H1 (cell line): Measurements from ENCODE around the gene PDIA5. TPM values are rescaled to one million over a fixed set of nuclear protein-coding genes. Genes with fewer than 3 reads are reported as not detected.

Source experiments
- CTCF ChIA-PET: fragments of 300-600 bp; sonication (Branson Sonifier 250); formaldehyde crosslinking; loops from one replicate; lab custom pipeline; 2021; ENCODE audit not compliant: partially characterized antibody; lab: Charles Lee
- POLR2A ChIA-PET: fragments of 300-600 bp; sonication (Branson Sonifier 250); formaldehyde crosslinking; loops from one replicate; lab custom pipeline; 2021; ENCODE audit warnings: inconsistent platforms; ENCODE audit not compliant: partially characterized antibody; lab: Charles Lee
- DNase-seq, 2 experiments: peaks; one replicate each; pipeline versions ENCODE4 v3.0.0 to v3.0.0-alpha.2; 2010 to 2022; ENCODE audit warnings: low spot score in 2 of 2, low read depth in 1 of 2, mixed read lengths in 1 of 2
- FAIRE-seq: peaks from 2 replicates; lab custom pipeline; 2011; peaks lifted over from hg19 to GRCh38; lab: Jason Lieb, UNC
- H2AFZ ChIP-seq: 2 replicates; pipeline ENCODE4 v1.8.1; 2012; ENCODE audit warnings: low read length, inconsistent platforms
- H2AK5ac ChIP-seq: 2 replicates; pipeline ENCODE4 v1.6.1; 2013; ENCODE audit warnings: low read depth, low read length
- H2BK120ac ChIP-seq: replicated peaks from 2 replicates; pipeline ENCODE3; 2013; ENCODE audit warnings: low read depth, low read length, inconsistent platforms
- H2BK12ac ChIP-seq: 2 replicates; pipeline ENCODE4 v1.6.1; 2013; ENCODE audit warnings: low read depth, low read length
- H2BK15ac ChIP-seq: 2 replicates; pipeline ENCODE4 v1.6.1; 2013; ENCODE audit warnings: low read length
- H2BK20ac ChIP-seq: 2 replicates; pipeline ENCODE4 v1.6.1; 2013; ENCODE audit warnings: low read length
- H2BK5ac ChIP-seq: 2 replicates; pipeline ENCODE4 v1.6.1; 2013; ENCODE audit warnings: low read depth, low read length
- H3K14ac ChIP-seq: 2 replicates; pipeline ENCODE4 v1.6.1; 2013; ENCODE audit warnings: inconsistent platforms; ENCODE audit not compliant: insufficient read length
- H3K18ac ChIP-seq: 2 replicates; pipeline ENCODE4 v1.6.1; 2013; ENCODE audit warnings: low read length; ENCODE audit errors: extremely low read depth
- H3K23ac ChIP-seq: 2 replicates; pipeline ENCODE4 v1.6.1; 2013; ENCODE audit warnings: inconsistent platforms; ENCODE audit not compliant: insufficient read length
- H3K23me2 ChIP-seq: 2 replicates; pipeline ENCODE4 v1.6.1; 2013; ENCODE audit warnings: low read depth, low read length
- H3K27ac ChIP-seq: 2 replicates; pipeline ENCODE4 v1.6.1; 2011; ENCODE audit warnings: low read depth, low read length, inconsistent platforms
- H3K27me3 ChIP-seq, 4 experiments: replicated peaks in 1 of 4; 1 replicate in 1 of 4; 2 replicates in 3 of 4; pipeline versions ENCODE4 v1.6.1 to v1.8.1; 2011 to 2013; ENCODE audit warnings: low read length in 3 of 4, mild to moderate bottlenecking in 3 of 4, inconsistent platforms in 2 of 4, mixed read lengths in 2 of 4, moderate library complexity in 1 of 4; ENCODE audit not compliant: control insufficient read depth in 3 of 4, insufficient read depth in 3 of 4; ENCODE audit errors: extremely low read depth in 1 of 4
- H3K36me3 ChIP-seq, 4 experiments: 2 replicates each; pipeline versions ENCODE4 v1.6.1 to v1.8.1; 2011 to 2013; ENCODE audit warnings: mild to moderate bottlenecking in 4 of 4, low read length in 3 of 4, moderate library complexity in 2 of 4, control low read depth in 1 of 4, inconsistent platforms in 1 of 4; ENCODE audit not compliant: insufficient read depth in 4 of 4, control insufficient read depth in 2 of 4
- H3K4ac ChIP-seq: replicated peaks from 2 replicates; pipeline ENCODE3; 2013; ENCODE audit warnings: low read length, low read depth, mixed read lengths, inconsistent platforms; ENCODE audit not compliant: insufficient read length
- H3K4me1 ChIP-seq, 4 experiments: replicated peaks in 1 of 4; 1 replicate in 1 of 4; 2 replicates in 3 of 4; pipeline versions ENCODE4 v1.6.1 to v1.8.1; 2011 to 2013; ENCODE audit warnings: low read length in 3 of 4, inconsistent platforms in 2 of 4, mixed read lengths in 1 of 4; ENCODE audit not compliant: insufficient read depth in 4 of 4, control insufficient read depth in 3 of 4
- H3K4me2 ChIP-seq, 2 experiments: 2 replicates each; pipeline versions ENCODE4 v1.6.1 to v1.8.1; 2011 to 2013; ENCODE audit warnings: low read depth in 2 of 2, low read length in 2 of 2, control low read depth in 1 of 2, inconsistent platforms in 1 of 2, mild to moderate bottlenecking in 1 of 2; ENCODE audit not compliant: insufficient read depth in 1 of 2
- H3K4me3 ChIP-seq, 4 experiments: fragments of 200-600, 300-600 bp in 1 of 4; sonication (generic), shearing (Covaris generic), sonication (Bioruptor Twin) in 1 of 4; 2 replicates each; pipeline versions ENCODE4 v1.5.1 to v1.8.1; 2011 to 2016; ENCODE audit warnings: low read length in 4 of 4, low read depth in 3 of 4, control low read depth in 2 of 4, inconsistent platforms in 2 of 4, mild to moderate bottlenecking in 2 of 4, mixed read lengths in 1 of 4, moderate library complexity in 1 of 4; ENCODE audit not compliant: insufficient read depth in 2 of 4; ENCODE audit errors: extremely low read depth in 1 of 4
- H3K56ac ChIP-seq: replicated peaks from 2 replicates; pipeline ENCODE3; 2013; ENCODE audit warnings: low read depth, mild to moderate bottlenecking, mixed read lengths, low read length, inconsistent platforms; ENCODE audit not compliant: insufficient read length
- H3K79me1 ChIP-seq: 2 replicates; pipeline ENCODE4 v1.6.1; 2013; ENCODE audit warnings: low read depth, low read length, control low read depth
- H3K79me2 ChIP-seq, 2 experiments: 2 replicates each; pipeline versions ENCODE4 v1.6.1 to v1.8.1; 2012 to 2013; ENCODE audit warnings: low read length in 2 of 2, mild to moderate bottlenecking in 2 of 2, inconsistent platforms in 1 of 2; ENCODE audit not compliant: insufficient read depth in 2 of 2, control insufficient read depth in 1 of 2
- H3K9ac ChIP-seq, 4 experiments: replicated peaks in 1 of 4; 1 replicate in 1 of 4; 2 replicates in 3 of 4; pipeline versions ENCODE4 v1.6.1 to v1.8.1; 2011 to 2013; ENCODE audit warnings: low read depth in 3 of 4, low read length in 3 of 4, control low read depth in 2 of 4, mild to moderate bottlenecking in 2 of 4, moderate library complexity in 2 of 4, inconsistent platforms in 1 of 4; ENCODE audit errors: extremely low read depth in 1 of 4
- H3K9me3 ChIP-seq, 2 experiments: 2 replicates each; pipeline versions ENCODE4 v1.6.1 to v1.8.1; 2012 to 2013; ENCODE audit warnings: mild to moderate bottlenecking in 2 of 2, moderate library complexity in 2 of 2, control low read depth in 1 of 2, inconsistent platforms in 1 of 2, low read depth in 1 of 2, low read length in 1 of 2, mixed read lengths in 1 of 2; ENCODE audit not compliant: insufficient read depth in 2 of 2
- H4K20me1 ChIP-seq, 2 experiments: replicated peaks in 1 of 2; 2 replicates each; pipeline versions ENCODE3 to v1.8.1; 2011 to 2013; ENCODE audit warnings: inconsistent platforms in 2 of 2, low read length in 2 of 2, mild to moderate bottlenecking in 1 of 2; ENCODE audit not compliant: insufficient read depth in 2 of 2, control insufficient read depth in 1 of 2
- H4K5ac ChIP-seq: 2 replicates; pipeline ENCODE4 v1.6.1; 2013; ENCODE audit warnings: low read length, low read depth, mixed read lengths, inconsistent platforms; ENCODE audit not compliant: insufficient read length
- H4K8ac ChIP-seq: 2 replicates; pipeline ENCODE4 v1.8.0; 2013; ENCODE audit warnings: mild to moderate bottlenecking, moderate library complexity, low read length, inconsistent platforms; ENCODE audit not compliant: insufficient read depth; ENCODE audit errors: extremely low read depth
- H4K91ac ChIP-seq: replicated peaks from 2 replicates; pipeline ENCODE3; 2013; ENCODE audit warnings: low read length, mixed read lengths, inconsistent platforms; ENCODE audit not compliant: insufficient read length
- BACH1 ChIP-seq: IDR thresholded peaks from 2 replicates; pipeline ENCODE4 v1.6.1; 2012; ENCODE audit warnings: low read length, improper control_type of control experiment
- BRCA1 ChIP-seq: IDR thresholded peaks from 2 replicates; pipeline ENCODE4 v1.6.1; 2012; ENCODE audit warnings: low read depth, low read length, improper control_type of control experiment
- CTBP2 ChIP-seq: IDR thresholded peaks from 2 replicates; pipeline ENCODE4 v1.7.0; 2011; ENCODE audit warnings: borderline replicate concordance, mild to moderate bottlenecking, moderate library complexity, mixed read lengths, low read length; ENCODE audit not compliant: insufficient read depth, insufficient read length
- EP300 ChIP-seq, 2 experiments: IDR thresholded peaks; 1 replicate in 1 of 2; 2 replicates in 1 of 2; pipeline ENCODE4 v1.6.1; 2011 to 2012; ENCODE audit warnings: low read depth in 2 of 2, low read length in 2 of 2, mild to moderate bottlenecking in 2 of 2, borderline replicate concordance in 1 of 2, inconsistent platforms in 1 of 2, moderate library complexity in 1 of 2
- FOSL1 ChIP-seq: IDR thresholded peaks from 2 replicates; pipeline ENCODE4 v1.6.1; 2011; ENCODE audit warnings: mild to moderate bottlenecking, low read depth, low read length, moderate library complexity; ENCODE audit not compliant: insufficient read depth
- GABPA ChIP-seq: IDR thresholded peaks from 2 replicates; pipeline ENCODE4 v1.6.1; 2011; ENCODE audit warnings: mild to moderate bottlenecking, low read length, moderate library complexity, borderline replicate concordance; ENCODE audit not compliant: insufficient read depth
- GTF2F1 ChIP-seq: IDR thresholded peaks from 2 replicates; pipeline ENCODE4 v1.6.1; 2012; ENCODE audit warnings: low read depth, low read length, improper control_type of control experiment, borderline replicate concordance
- KDM1A ChIP-seq: fragments of 200-600, 300-600 bp; sonication (generic); IDR thresholded peaks from 2 replicates; pipeline ENCODE4 v1.7.1; 2016; ENCODE audit warnings: mild to moderate bottlenecking, low read length, borderline replicate concordance
- KDM5A ChIP-seq: fragments of 200-600 bp; IDR thresholded peaks from 2 replicates; pipeline ENCODE4 v1.7.1; 2012; ENCODE audit warnings: mild to moderate bottlenecking, low read length, inconsistent platforms, mixed read lengths
- TAF1 ChIP-seq: IDR thresholded peaks from 2 replicates; pipeline ENCODE4 v1.6.1; 2011; ENCODE audit warnings: mild to moderate bottlenecking, low read depth, low read length
- TCF12 ChIP-seq: IDR thresholded peaks from 2 replicates; pipeline ENCODE4 v1.6.1; 2011; ENCODE audit warnings: low read depth, mild to moderate bottlenecking, low read length
- TEAD4 ChIP-seq: IDR thresholded peaks from 2 replicates; pipeline ENCODE4 v1.6.1; 2012; ENCODE audit warnings: low read depth, low read length, inconsistent platforms, mixed read lengths
- WGBS, 2 experiments: shearing (Covaris generic) in 1 of 2; methylation state at CpG; one replicate each; pipeline versions ENCODE4 v1.1.6 to v1.1.7; 2013 to 2015; ENCODE audit warnings: low lambda C conversion rate in 2 of 2, mixed read lengths in 2 of 2, inconsistent platforms in 1 of 2, low coverage in 1 of 2, missing lambda C conversion rate in 1 of 2; ENCODE audit not compliant: insufficient replicate concordance in 2 of 2, insufficient coverage in 1 of 2, insufficient read length in 1 of 2; ENCODE audit errors: extremely low coverage in 1 of 2, missing lambda C conversion rate in 1 of 2; 5-methylcytosine and 5-hydroxymethylcytosine counted together
- polyA plus RNA-seq, 7 experiments: library from polyadenylated mRNA; depleted of rRNA in 3 of 7; stranded (reverse) in 5 of 7; unstranded in 2 of 7; fragments of >200 nt in 5 of 7; fragments of 200-250 nt in 2 of 7; gene quantifications; 1 replicate in 5 of 7; 2 replicates in 1 of 7; 4 replicates in 1 of 7; pipeline versions ENCODE4 v1.2.1 to v1.2.3, GENCODE V29; 2011 to 2013; ENCODE audit warnings: missing spikeins in 2 of 7, mixed read lengths in 2 of 7
- total RNA-seq: library from RNA; stranded (reverse); fragmentation: NEBNext Ultra II Directional; extraction: Animal tissue kit (Norgen Biotek cat#: 25700); gene quantifications from 2 replicates; pipeline ENCODE4 v1.2.1, GENCODE V29; 2021
- TF ChIP-seq, protein P1 (sequence below): IDR thresholded peaks from 2 replicates; pipeline ENCODE4 v1.6.1; 2011; ENCODE audit warnings: low read length, improper control_type of control experiment

The PDIA5 gene
- total and polyA plus RNA-seq, 2 of the 8 experiments (the other 6 are each of a cell fraction or from before 2014, with no cell fraction given): 18.2 to 32.8 TPM

DNA sequence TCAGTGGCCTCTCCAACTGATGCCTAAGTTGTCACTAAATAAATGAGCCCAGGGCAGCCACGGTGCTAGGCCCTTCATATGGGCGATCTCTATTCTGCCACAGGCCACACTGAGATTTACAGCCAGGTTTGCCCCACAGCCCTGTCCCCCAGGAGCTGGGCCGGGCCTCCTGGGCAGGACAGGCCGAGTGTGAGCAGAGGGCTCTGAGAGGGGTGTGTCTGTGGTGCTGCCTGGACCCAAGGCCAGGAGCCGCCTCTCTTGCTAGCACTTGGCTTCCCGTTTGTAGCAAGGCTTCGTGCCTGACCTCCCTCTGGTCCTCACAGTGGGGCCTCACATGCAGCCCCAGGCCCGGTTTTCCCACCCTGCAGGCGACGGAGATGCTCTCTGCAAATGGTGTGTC lies 67.8 kb downstream of the PDIA5 start:
- no peak overlapping the region for H3K14ac ChIP-seq
- peaks cover 0 to 6% (median 2%) of the 10 kb centered on the region in 4 experiments; a peak in 3 of 8 replicates for H3K36me3 ChIP-seq
- H4K91ac ChIP-seq: no peak overlapping the region
- H2BK5ac ChIP-seq: no peak overlapping the region
- no peaks in the 10 kb centered on the region for H3K27me3 ChIP-seq
- H4K20me1 ChIP-seq: peaks cover 0 to 5% of the 10 kb centered on the region in 2 experiments
- H2BK120ac ChIP-seq: no peak overlapping the region
- H4K5ac ChIP-seq: no peak overlapping the region
- WGBS, 2 experiments: 92% methylated on average over 10 of the region's 10 CpGs; no CpG with 5 or more reads in 1 of the 2 experiments
- ChIA-PET POLR2A (no interaction called here), CTCF (interaction anchor here (1.1 kb wide), 1 partner anchor 26 kb away, joined by 3 read pairs; no protein-coding TSS in a partner anchor)
- H3K27ac ChIP-seq: no peak overlapping the region
- H3K23me2 ChIP-seq: no peaks in the 10 kb centered on the region
- H3K4me1 ChIP-seq: peaks cover 0 to 2% (median 0%) of the 10 kb centered on the region in 4 experiments; a peak in 2 of 7 replicates
- H2BK12ac ChIP-seq: no peak overlapping the region
- no peak overlapping the region for H3K18ac ChIP-seq
- H2BK20ac ChIP-seq: no peak overlapping the region
- no peak overlapping the region for H3K4me2 ChIP-seq
- H3K79me2 ChIP-seq: 0 out of 4 replicates have a peak, but pooled peaks cover 0 to 2% of the 10 kb centered on the region in 2 experiments
- FAIRE-seq (no peak), DNase-seq (no peak)
- no peak overlapping the region for H2BK15ac ChIP-seq
- H3K9ac ChIP-seq: no peak overlapping the region
- H2AK5ac ChIP-seq: no peak overlapping the region
- H3K23ac ChIP-seq: no peak overlapping the region
- H3K56ac ChIP-seq: no peak overlapping the region
- no peak overlapping the region for H3K4me3 ChIP-seq
- H3K4ac ChIP-seq: no peak overlapping the region
- no peak overlapping the region for H4K8ac ChIP-seq
- no peaks in the 10 kb centered on the region for H3K9me3 ChIP-seq
- no peak overlapping the region for H2AFZ ChIP-seq
- peaks cover 2% of the 10 kb centered on the region; the same call in 1 of the 2 replicates for H3K79me1 ChIP-seq
- TF ChIP-seq KDM5A: no peak
- TF ChIP-seq GABPA: no peak
- no peak for TF ChIP-seq KDM1A
- no peak for TF ChIP-seq CTBP2
- TF ChIP-seq BRCA1: no peak
- no peak for TF ChIP-seq TCF12
- TF ChIP-seq BACH1: no peak
- no peak for TF ChIP-seq EP300 (IDR thresholded peaks at IDR 0.05; ENCODE audit: borderline replicate concordance in 1 of 2, low read depth in 2 of 2, low read length in 2 of 2)
- TF ChIP-seq TEAD4: no peak
- no peak for TF ChIP-seq FOSL1
- TF ChIP-seq GTF2F1: no peak
- TF ChIP-seq TAF1: no peak
- TF ChIP-seq, protein P1, sequence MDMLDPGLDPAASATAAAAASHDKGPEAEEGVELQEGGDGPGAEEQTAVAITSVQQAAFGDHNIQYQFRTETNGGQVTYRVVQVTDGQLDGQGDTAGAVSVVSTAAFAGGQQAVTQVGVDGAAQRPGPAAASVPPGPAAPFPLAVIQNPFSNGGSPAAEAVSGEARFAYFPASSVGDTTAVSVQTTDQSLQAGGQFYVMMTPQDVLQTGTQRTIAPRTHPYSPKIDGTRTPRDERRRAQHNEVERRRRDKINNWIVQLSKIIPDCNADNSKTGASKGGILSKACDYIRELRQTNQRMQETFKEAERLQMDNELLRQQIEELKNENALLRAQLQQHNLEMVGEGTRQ: no peak
